B cell (primary cell): ENCODE results near the gene STXBP4. TPM values are rescaled to one million over a fixed set of nuclear protein-coding genes. Genes with fewer than 3 reads are reported as not detected.

ENCODE experiments used
- ATAC-seq: fragments of 200-7000 bp; cut with Tn5 transposase; one replicate; pipeline ENCODE4 v1.10.0; 2021; ENCODE audit warnings: low read depth, mild to moderate bottlenecking, moderate number of reproducible peaks, moderate library complexity
- CTCF ChIA-PET: fragments of 350-600 bp; sonication (Branson Sonifier 250); formaldehyde crosslinking; loops from one replicate; lab custom pipeline; 2021; ENCODE audit warnings: antibody characterized with exemption, inconsistent platforms; lab: Charles Lee
- POLR2A ChIA-PET: fragments of 350-600 bp; sonication (Branson Sonifier 250); formaldehyde crosslinking; loops from one replicate; lab custom pipeline; 2021; ENCODE audit warnings: antibody characterized with exemption; lab: Charles Lee
- DNase-seq: peaks from one replicate; pipeline ENCODE4 v3.0.0; 2013
- H2AFZ ChIP-seq: 2 replicates; pipeline ENCODE4 v1.6.1; 2012; ENCODE audit warnings: mild to moderate bottlenecking, low read depth, low read length; ENCODE audit not compliant: insufficient read depth, poor library complexity, severe bottlenecking
- H3K27ac ChIP-seq, 2 donors: 1 replicate in 1 of 2; 2 replicates in 1 of 2; pipeline ENCODE4 v1.5.1; 2012 to 2013; ENCODE audit warnings: low read length in 2 of 2, mild to moderate bottlenecking in 2 of 2, moderate library complexity in 1 of 2
- H3K27me3 ChIP-seq, 4 experiments: fragments of 200-600 bp in 1 of 4; sonication (generic) in 1 of 4; replicated peaks in 1 of 4; 1 replicate in 2 of 4; 2 replicates in 2 of 4; pipeline versions ENCODE4 v1.6.1 to v1.7.0; 2013 to 2016; ENCODE audit warnings: low read length in 3 of 4, mild to moderate bottlenecking in 2 of 4, mixed read lengths in 1 of 4, moderate library complexity in 1 of 4; ENCODE audit not compliant: insufficient read depth in 4 of 4, control insufficient read depth in 3 of 4; ENCODE audit errors: control extremely low read depth in 1 of 4
- H3K36me3 ChIP-seq, 2 experiments: replicated peaks in 1 of 2; 1 replicate in 1 of 2; 2 replicates in 1 of 2; pipeline versions ENCODE4 v1.6.1 to v1.7.1; 2013; ENCODE audit warnings: low read length in 1 of 2; ENCODE audit not compliant: insufficient read depth in 2 of 2, control insufficient read depth in 1 of 2; ENCODE audit errors: control extremely low read depth in 1 of 2, extremely low read depth in 1 of 2
- H3K4me1 ChIP-seq, 2 donors: fragments of 200-600 bp in 1 of 2; sonication (generic) in 1 of 2; 1 replicate in 1 of 2; 2 replicates in 1 of 2; pipeline versions ENCODE4 v1.5.1 to v1.6.1; 2013 to 2017; ENCODE audit warnings: low read length in 2 of 2; ENCODE audit not compliant: control insufficient read depth in 2 of 2, insufficient read depth in 2 of 2
- H3K4me2 ChIP-seq: replicated peaks from 2 replicates; pipeline ENCODE3; 2012; ENCODE audit warnings: mild to moderate bottlenecking, low read depth, low read length; ENCODE audit not compliant: poor library complexity, severe bottlenecking
- H3K4me3 ChIP-seq, 5 experiments: fragments of 200-600 bp in 1 of 5; sonication (generic) in 1 of 5; 1 replicate in 3 of 5; 2 replicates in 2 of 5; pipeline versions ENCODE4 v1.5.1 to v1.7.0; 2011 to 2016; ENCODE audit warnings: low read length in 4 of 5, mild to moderate bottlenecking in 4 of 5, low read depth in 2 of 5, control low read depth in 1 of 5, moderate library complexity in 1 of 5; ENCODE audit not compliant: insufficient read depth in 1 of 5; ENCODE audit errors: control extremely low read depth in 1 of 5, extremely low read depth in 1 of 5
- H3K79me2 ChIP-seq: fragments of 200-600 bp; sonication (generic); one replicate; pipeline ENCODE4 v1.6.0; 2016; ENCODE audit warnings: low read length; ENCODE audit not compliant: control insufficient read depth, insufficient read depth
- H3K9ac ChIP-seq: fragments of 200-600 bp; sonication (generic); 2 replicates; pipeline ENCODE4 v1.6.1; 2017; ENCODE audit warnings: mild to moderate bottlenecking, low read length, moderate library complexity
- H3K9me3 ChIP-seq, 3 donors: one replicate each; pipeline versions ENCODE4 v1.6.1 to v1.7.1; 2013; ENCODE audit warnings: low read length in 2 of 3; ENCODE audit not compliant: control insufficient read depth in 2 of 3, insufficient read depth in 1 of 3; ENCODE audit errors: control extremely low read depth in 1 of 3
- H4K20me1 ChIP-seq: 2 replicates; pipeline ENCODE4 v1.6.0; 2012; ENCODE audit warnings: mild to moderate bottlenecking, low read length; ENCODE audit not compliant: insufficient read depth, control insufficient read depth, poor library complexity, severe bottlenecking
- H3K27ac Mint-ChIP-seq: one replicate; pipeline ENCODE4 v1.8.0; 2021; ENCODE audit warnings: mixed read lengths
- H3K27me3 Mint-ChIP-seq: one replicate; pipeline ENCODE4 v1.8.0; 2021; ENCODE audit warnings: mixed read lengths
- H3K4me1 Mint-ChIP-seq: one replicate; pipeline ENCODE4 v1.8.0; 2021; ENCODE audit warnings: mixed read lengths
- H3K4me3 Mint-ChIP-seq: one replicate; pipeline ENCODE4 v1.8.0; 2021; ENCODE audit warnings: mixed read lengths
- H3K9me3 Mint-ChIP-seq: one replicate; pipeline ENCODE4 v1.8.0; 2022; ENCODE audit warnings: mixed read lengths; ENCODE audit not compliant: insufficient read depth
- EZH2 ChIP-seq: IDR thresholded peaks from 2 replicates; pipeline ENCODE4 v1.6.1; 2012; ENCODE audit warnings: borderline replicate concordance, low read depth, mild to moderate bottlenecking, moderate library complexity, low read length; ENCODE audit not compliant: insufficient read depth, poor library complexity, severe bottlenecking
- WGBS: methylation state at CpG from one replicate; pipeline ENCODE4 v1.1.5; 2013; ENCODE audit warnings: missing lambda C conversion rate; ENCODE audit not compliant: insufficient coverage; 5-methylcytosine and 5-hydroxymethylcytosine counted together
- intact Hi-C: fragments of 100-400 bp; cut with micrococcal nuclease; formaldehyde crosslinking; loops from one replicate; pipeline ENCODE4 v1.10.0; 2022
- polyA plus RNA-seq: library from polyadenylated mRNA; depleted of rRNA; stranded (reverse); fragments of >200 nt; gene quantifications from 2 replicates; pipeline ENCODE4 v1.2.3, GENCODE V29; 2012
- total RNA-seq, 2 donors: library from RNA; stranded (reverse); fragments of 120-200 nt in 1 of 2; gene quantifications; 1 replicate in 1 of 2; 2 replicates in 1 of 2; pipeline versions ENCODE4 v1.2.3 to v1.2.4, GENCODE V29; 2013 to 2022
- TF ChIP-seq, protein P1 (sequence below): fragments of 200-600 bp; IDR thresholded peaks from one replicate; pipeline ENCODE4 v1.8.0; 2022; ENCODE audit warnings: antibody characterized with exemption, mild to moderate bottlenecking

Gene STXBP4
- total and polyA plus RNA-seq, 2 donors (not counting 1 experiment from before 2014, with no cell fraction given), result 1.2 to 11.4 TPM

DNA sequence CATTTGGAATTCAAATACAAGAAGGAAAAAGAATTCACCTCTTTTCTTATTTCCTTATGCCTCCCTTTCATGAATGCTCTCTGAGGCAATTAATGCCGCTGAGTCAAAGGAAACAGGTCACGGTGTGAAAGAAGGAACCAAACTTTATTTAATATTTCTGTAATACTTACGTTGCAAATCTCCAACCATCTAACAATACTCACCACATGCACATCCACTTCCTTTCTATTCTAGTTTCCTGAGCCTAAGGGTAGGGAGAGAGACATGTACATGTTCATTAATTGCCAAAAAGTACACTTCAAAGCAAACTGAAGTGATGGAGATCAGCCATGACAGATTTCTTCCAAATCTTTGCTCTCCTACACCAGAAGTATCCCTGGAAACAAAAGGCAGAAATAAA is 248.3 kb downstream of the STXBP4 start:
- Mint-ChIP-seq H3K27ac (no peak overlapping the region), H3K4me3 (no peak overlapping the region), H3K9me3 (no peaks in the 10 kb centered on the region), H3K4me1 (no peaks in the 10 kb centered on the region), H3K27me3 (peaks cover 19% of the 10 kb centered on the region)
- H3K9me3 ChIP-seq, result no peaks in the 10 kb centered on the region
- no peak for DNase-seq
- ChIA-PET POLR2A (no interaction called here), CTCF (no interaction called here)
- intact Hi-C loops, result no loop called here
- no peak overlapping the region for H2AFZ ChIP-seq
- H3K4me1 ChIP-seq, result no peaks in the 10 kb centered on the region
- ATAC-seq, result no peak
- no peak overlapping the region for H3K27ac ChIP-seq
- no peak overlapping the region for H3K9ac ChIP-seq
- WGBS, result no CpG with 5 or more reads among the region's 3 CpGs
- TF ChIP-seq EZH2, result no peak
- TF ChIP-seq, protein P1, sequence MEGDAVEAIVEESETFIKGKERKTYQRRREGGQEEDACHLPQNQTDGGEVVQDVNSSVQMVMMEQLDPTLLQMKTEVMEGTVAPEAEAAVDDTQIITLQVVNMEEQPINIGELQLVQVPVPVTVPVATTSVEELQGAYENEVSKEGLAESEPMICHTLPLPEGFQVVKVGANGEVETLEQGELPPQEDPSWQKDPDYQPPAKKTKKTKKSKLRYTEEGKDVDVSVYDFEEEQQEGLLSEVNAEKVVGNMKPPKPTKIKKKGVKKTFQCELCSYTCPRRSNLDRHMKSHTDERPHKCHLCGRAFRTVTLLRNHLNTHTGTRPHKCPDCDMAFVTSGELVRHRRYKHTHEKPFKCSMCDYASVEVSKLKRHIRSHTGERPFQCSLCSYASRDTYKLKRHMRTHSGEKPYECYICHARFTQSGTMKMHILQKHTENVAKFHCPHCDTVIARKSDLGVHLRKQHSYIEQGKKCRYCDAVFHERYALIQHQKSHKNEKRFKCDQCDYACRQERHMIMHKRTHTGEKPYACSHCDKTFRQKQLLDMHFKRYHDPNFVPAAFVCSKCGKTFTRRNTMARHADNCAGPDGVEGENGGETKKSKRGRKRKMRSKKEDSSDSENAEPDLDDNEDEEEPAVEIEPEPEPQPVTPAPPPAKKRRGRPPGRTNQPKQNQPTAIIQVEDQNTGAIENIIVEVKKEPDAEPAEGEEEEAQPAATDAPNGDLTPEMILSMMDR, result no peak
- no peaks in the 10 kb centered on the region for H3K79me2 ChIP-seq
- no peaks in the 10 kb centered on the region for H4K20me1 ChIP-seq
- H3K4me3 ChIP-seq, result no peak overlapping the region
- H3K27me3 ChIP-seq, result peaks cover 0 to 6% (median 0%) of the 10 kb centered on the region in 4 experiments
- no peak overlapping the region for H3K4me2 ChIP-seq
- no peaks in the 10 kb centered on the region for H3K36me3 ChIP-seq

DNA sequence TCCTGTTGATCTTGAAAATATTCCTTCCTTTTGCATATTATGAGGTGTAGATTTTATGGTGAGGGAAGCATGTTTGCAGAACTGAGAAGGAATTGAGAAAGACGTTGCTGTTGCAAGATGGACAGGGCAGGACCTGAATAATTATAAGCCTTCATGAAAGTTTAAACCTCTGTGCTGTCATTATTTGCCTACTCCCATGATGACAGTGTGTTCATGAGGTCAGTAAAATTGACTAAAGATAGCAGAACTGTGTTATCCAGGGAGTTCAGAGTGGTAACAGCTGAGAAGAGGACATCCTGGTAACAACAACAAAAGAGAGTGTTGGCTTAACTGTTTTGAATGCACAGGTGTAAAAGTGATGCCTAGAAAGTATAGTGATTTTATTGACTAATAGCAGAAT is 250.9 kb downstream of the STXBP4 start:
- no peaks in the 10 kb centered on the region for H3K36me3 ChIP-seq
- H3K9ac ChIP-seq, result no peak overlapping the region
- no peak overlapping the region for H3K4me3 Mint-ChIP-seq
- H3K4me3 ChIP-seq, result no peak overlapping the region
- TF ChIP-seq EZH2, result no peak
- TF ChIP-seq, protein P1, result no peak
- H3K4me1 Mint-ChIP-seq, result no peaks in the 10 kb centered on the region
- ATAC-seq (no peak), DNase-seq (no peak)
- 60% methylated on average over 1 of the region's 1 CpG for WGBS
- H3K9me3 ChIP-seq, result no peaks in the 10 kb centered on the region
- no peak overlapping the region for H3K4me2 ChIP-seq
- intact Hi-C loops, result no loop called here
- H4K20me1 ChIP-seq, result no peaks in the 10 kb centered on the region
- H3K27ac Mint-ChIP-seq, result no peak overlapping the region
- CTCF ChIA-PET, result no interaction called here
- no peak overlapping the region for H2AFZ ChIP-seq
- no peak overlapping the region for H3K27ac ChIP-seq
- H3K27me3 ChIP-seq, result peaks cover 0 to 6% (median 0%) of the 10 kb centered on the region in 4 experiments
- H3K4me1 ChIP-seq, result no peaks in the 10 kb centered on the region
- no peaks in the 10 kb centered on the region for H3K9me3 Mint-ChIP-seq
- no peaks in the 10 kb centered on the region for H3K79me2 ChIP-seq
- peaks cover 32% of the 10 kb centered on the region for H3K27me3 Mint-ChIP-seq
- POLR2A ChIA-PET, result no interaction called here
